ENCODE results near the gene GCFC2. TPM values are rescaled to one million over a fixed set of nuclear protein-coding genes. Genes with fewer than 3 reads are reported as not detected.

Gene GCFC2
- total RNA-seq, 1 experiment from 2014 or later, result 20.1 TPM

- CTCF ChIA-PET, result interaction anchor here (2.4 kb wide), 1 partner anchor 17 kb away, joined by 7 read pairs; no protein-coding TSS in a partner anchor
These were observed 65.1 kb downstream of the GCFC2 start for GRCh38 chr2:75645643-75646042.

More at GRCh38 chr2:75645643-75646042, 65.1 kb downstream of the GCFC2 start:
- H3K4me2 ChIP-seq (ENCODE audit: low read length), result peak overlapping the region; percentile 79
- H3K27me3 ChIP-seq (ENCODE audit: insufficient read depth, low read length), result no peaks in the 10 kb centered on the region
- H3K9me3 ChIP-seq (ENCODE audit: control insufficient read depth in 1 of 2, insufficient read depth in 1 of 2, low read depth in 1 of 2, low read length in 2 of 2), result no peaks in the 10 kb centered on the region
- ATAC-seq, result no peak
- no TSS peak for BruUV-seq (replicated peaks)
- peak overlapping the region; percentile 75 for H2AFZ ChIP-seq (ENCODE audit: low read depth, low read length, poor library complexity, severe bottlenecking)
- peak overlapping the region; percentile 73 to 79 for H3K4me3 ChIP-seq (replicated peaks in 1 of 2; ENCODE audit: low read depth in 1 of 2, low read length in 2 of 2)
- H3K36me3 ChIP-seq (ENCODE audit: control insufficient read depth in 1 of 2, insufficient read depth in 2 of 2, low read length in 2 of 2), result peaks cover 5 to 12% of the 10 kb centered on the region in 2 experiments; a peak in 3 of 4 replicates
- peaks cover 6 to 17% of the 10 kb centered on the region in 2 experiments; a peak in 3 of 4 replicates for H3K4me1 ChIP-seq (ENCODE audit: control insufficient read depth in 1 of 2, insufficient read depth in 2 of 2, low read length in 2 of 2)
- RAD21 ChIA-PET (ENCODE audit: low non-redundant PET in 1 of 2, low total read pairs in 2 of 2, uncharacterized antibody in 2 of 2, unreplicated experiment in 2 of 2), result no interaction called here
- H4K20me1 ChIP-seq (ENCODE audit: insufficient read depth), result no peaks in the 10 kb centered on the region
- DNase-seq (ENCODE audit: low read depth, low spot score), result no peak
- peaks cover 39% of the 10 kb centered on the region for H3K79me2 ChIP-seq (ENCODE audit: insufficient read depth, low read length)
- POLR2A ChIA-PET, result no interaction called here
- 0 out of 2 replicates have a peak overlapping the region, but pooled peaks have one; percentile 79 for H3K9ac ChIP-seq (ENCODE audit: low read length)
- H3K27ac ChIP-seq (ENCODE audit: low read depth, low read length), result no peak overlapping the region
- no peaks in the 10 kb centered on the region for H3K9me2 ChIP-seq (ENCODE audit: insufficient read depth)
- TF ChIP-seq SIN3A (IDR thresholded peaks at IDR 0.05; ENCODE audit: low read depth) (no peak), REST (IDR thresholded peaks at IDR 0.05; ENCODE audit: low read depth) (no peak), EZH2 (IDR thresholded peaks at IDR 0.05) (no peak)
- intact Hi-C loops (cut with micrococcal nuclease), result loop anchor here (2.0 kb wide), 1 partner anchor 65 kb away; the partner anchor contains the start of gene GCFC2

Data from HCT116 (cell line).